Placental epithelial cell (primary cell): ENCODE data around the gene TEAD2. TPM values are rescaled to one million over a fixed set of nuclear protein-coding genes. Genes with fewer than 3 reads are reported as not detected.

Source experiments
- small RNA-seq: library from RNA; depleted of rRNA; stranded (forward); fragments of <200 nt; gene quantifications from one replicate; pipeline ENCODE3, GENCODE V24; 2012
- total RNA-seq: library from RNA; depleted of rRNA; stranded (reverse); fragments of >200 nt; gene quantifications from 2 replicates; pipeline ENCODE4 v1.2.3, GENCODE V29; 2012

TEAD2 gene
- 5.1 and 18.8 TPM in 2 replicates for total RNA-seq

GRCh38 chr19:49362048-49362928 lies at the start of gene TEAD2:
Gene TEAD2, minus strand, starts transcription at chr19:49362416. Its CDS starts 2,341 bp downstream, at chr19:49360075.

GRCh38 chr19:49387936-49388372 lies 25.7 kb upstream of the TEAD2 start, which contains the start of gene KASH5:
Gene KASH5, plus strand, starts transcription at chr19:49388249. Its CDS starts 2,635 bp downstream, at chr19:49390884.

GRCh38 chr19:49363268-49364082 lies 1.3 kb upstream of the TEAD2 start, which contains the start of gene DKKL1:
Gene DKKL1, plus strand, starts transcription at chr19:49363877. Its CDS starts 122 bp downstream, at chr19:49363999.

GRCh38 chr19:49335071-49335783 lies 27.0 kb downstream of the TEAD2 start, which contains the start of gene CD37:
Gene CD37, plus strand, starts transcription at chr19:49335406. Its CDS starts 135 bp downstream, at chr19:49335541.

GRCh38 chr19:49324801-49325576 lies 37.2 kb downstream of the TEAD2 start, which contains the start of gene SLC6A16:
Gene SLC6A16, minus strand, starts transcription at chr19:49325191. Its CDS starts 13,844 bp downstream, at chr19:49311347.

Small RNA genes lying within 50 kb of the gene (small RNA-seq; reads per million reads assigned to genes)
- not detected for gene MIR4324

Other genes with a start within 250 kb of the TEAD2 start
- 5.1 and 13.0 TPM in 2 replicates for gene LIN7B, start 248.0 kb downstream of the TEAD2 start, total RNA-seq
- gene C19orf73, start 243.3 kb downstream of the TEAD2 start, total RNA-seq: 1.2 and 1.3 TPM in 2 replicates
- gene PPFIA3, start 242.9 kb downstream of the TEAD2 start, total RNA-seq: 8.1 and 10.2 TPM in 2 replicates
- 0.11 and 0.39 TPM in 2 replicates for gene HRC, start 207.0 kb downstream of the TEAD2 start, total RNA-seq
- gene TRPM4, start 204.6 kb downstream of the TEAD2 start, total RNA-seq: 35.0 and 36.5 TPM in 2 replicates
- under 0.01 TPM in 1 of 2 replicates, not detected in the other for gene SLC6A16, start 37.2 kb downstream of the TEAD2 start, total RNA-seq
- not detected in 2 replicates for gene CD37, start 27.0 kb downstream of the TEAD2 start, total RNA-seq
- gene DKKL1, start 1.5 kb upstream of the TEAD2 start, total RNA-seq: 0.39 TPM in 1 of 2 replicates, not detected in the other
- not detected in 2 replicates for gene KASH5, start 25.8 kb upstream of the TEAD2 start, total RNA-seq
- gene PTH2, start 61.0 kb upstream of the TEAD2 start, total RNA-seq: not detected in 2 replicates
- not detected in 2 replicates for gene GFY, start 63.0 kb upstream of the TEAD2 start, total RNA-seq
- gene SLC17A7, start 79.1 kb upstream of the TEAD2 start, total RNA-seq: under 0.01 TPM in 1 of 2 replicates, not detected in the other
- gene PIH1D1, start 89.4 kb upstream of the TEAD2 start, total RNA-seq: 84.0 and 118 TPM in 2 replicates
- gene ALDH16A1, start 90.8 kb upstream of the TEAD2 start, total RNA-seq: 27.1 and 34.2 TPM in 2 replicates
- gene FLT3LG, start 111.8 kb upstream of the TEAD2 start, total RNA-seq: 0.79 TPM in 1 of 2 replicates, not detected in the other
- 2,267 and 3,501 TPM in 2 replicates for gene RPL13A, start 125.2 kb upstream of the TEAD2 start, total RNA-seq
- gene RPS11, start 134.0 kb upstream of the TEAD2 start, total RNA-seq: 2,287 and 2,633 TPM in 2 replicates
- gene FCGRT, start 150.2 kb upstream of the TEAD2 start, total RNA-seq: 39.7 and 108 TPM in 2 replicates
- 39.7 and 79.5 TPM in 2 replicates for gene RCN3, start 165.6 kb upstream of the TEAD2 start, total RNA-seq
- 64.0 and 72.6 TPM in 2 replicates for gene NOSIP, start 218.1 kb upstream of the TEAD2 start, total RNA-seq
- gene PRRG2, start 218.9 kb upstream of the TEAD2 start, total RNA-seq: 8.6 and 11.2 TPM in 2 replicates
- 4.4 and 5.9 TPM in 2 replicates for gene PRR12, start 228.8 kb upstream of the TEAD2 start, total RNA-seq